Kasumi-1 (cell line): Measurements from ENCODE around the gene NRGN.

Source experiments
- DNase-seq, 2 experiments: peaks; one replicate each; lab custom pipeline; 2025; lab: John Stamatoyannopoulos, UW

Gene NRGN

GRCh38 chr11:124740277-124740882 is 638 bp downstream of the NRGN start:
- peak; percentile 73 to 82 for DNase-seq

- DNase-seq, result no peak
Measured at GRCh38 chr11:124742555-124742954, 2.8 kb downstream of the NRGN start.

GRCh38 chr11:124743050-124743449 is 3.3 kb downstream of the NRGN start:
- DNase-seq, result no peak

- no peak for DNase-seq
Measured at GRCh38 chr11:124745270-124745834, 5.6 kb downstream of the NRGN start.

GRCh38 chr11:124745835-124746620 is 6.3 kb downstream of the NRGN start:
- DNase-seq, result peak; percentile 19 to 52

GRCh38 chr11:124746621-124747243 is 7.0 kb downstream of the NRGN start:
- DNase-seq, result peak; percentile 59 to 63

GRCh38 chr11:124747406-124748099 is 7.8 kb downstream of the NRGN start:
- no peak for DNase-seq

- no peak for DNase-seq
Measured at GRCh38 chr11:124748100-124748418, 8.3 kb downstream of the NRGN start.

- peak; percentile 22 for DNase-seq
Measured at GRCh38 chr11:124748481-124749343, 9.0 kb downstream of the NRGN start.

- no peak for DNase-seq
Measured at GRCh38 chr11:124749912-124750311, 10.2 kb downstream of the NRGN start.

GRCh38 chr11:124751391-124751740 is 11.6 kb downstream of the NRGN start:
- DNase-seq, result no peak

- DNase-seq, result no peak
Measured at GRCh38 chr11:124751741-124752470, 12.2 kb downstream of the NRGN start, which contains the start of gene VSIG2. Gene VSIG2, minus strand, starts transcription at chr11:124752255. Its CDS starts 118 bp downstream, at chr11:124752137.

GRCh38 chr11:124752471-124753102 is 12.8 kb downstream of the NRGN start:
- DNase-seq, result peak; percentile 36 to 41

GRCh38 chr11:124753205-124753604 is 13.5 kb downstream of the NRGN start:
- DNase-seq, result peak; percentile 56 to 61

- DNase-seq, result no peak
Measured at GRCh38 chr11:124753624-124754023, 13.9 kb downstream of the NRGN start.

GRCh38 chr11:124754309-124754708 is 14.6 kb downstream of the NRGN start:
- no peak for DNase-seq

GRCh38 chr11:124754710-124755109 is 15.0 kb downstream of the NRGN start:
- DNase-seq, result no peak

GRCh38 chr11:124756033-124756752 is 16.5 kb downstream of the NRGN start:
- no peak for DNase-seq

GRCh38 chr11:124756753-124757227 is 17.0 kb downstream of the NRGN start:
- DNase-seq, result no peak
